ENCODE measurements around the gene NR1H4. TPM values are rescaled to one million over a fixed set of nuclear protein-coding genes. Genes with fewer than 3 reads are reported as not detected.
"Not testable (repeated sequence)": the region's sequence is repeated elsewhere in the genome, so short reads cannot be mapped to it uniquely, and the experiment has no call there.

The NR1H4 gene
- total RNA-seq, 1 donor from 2014 or later, result not detected

DNA sequence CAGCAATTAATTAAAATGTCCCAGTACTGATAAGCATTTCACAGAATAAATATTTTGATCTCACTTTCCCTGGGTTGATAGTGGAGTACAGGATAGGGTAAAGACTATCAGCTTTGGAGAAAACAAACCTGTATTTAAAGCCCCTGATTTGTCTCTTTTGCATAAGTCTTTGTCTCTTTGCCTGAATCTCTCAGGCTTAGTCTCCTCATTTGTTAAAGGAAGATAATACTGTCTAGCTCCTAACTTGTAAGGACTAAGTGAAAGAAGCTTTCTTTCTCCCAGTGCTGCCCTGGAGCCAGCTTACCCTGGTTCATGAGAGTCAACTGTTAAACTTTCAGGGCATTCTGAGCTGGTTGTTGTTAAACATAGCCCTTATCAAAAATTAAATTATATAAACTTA, 5.5 kb upstream of the NR1H4 start:
- DNase-seq (ENCODE audit: low spot score in 2 of 2), result no peak
- FAIRE-seq, result no peak

DNA sequence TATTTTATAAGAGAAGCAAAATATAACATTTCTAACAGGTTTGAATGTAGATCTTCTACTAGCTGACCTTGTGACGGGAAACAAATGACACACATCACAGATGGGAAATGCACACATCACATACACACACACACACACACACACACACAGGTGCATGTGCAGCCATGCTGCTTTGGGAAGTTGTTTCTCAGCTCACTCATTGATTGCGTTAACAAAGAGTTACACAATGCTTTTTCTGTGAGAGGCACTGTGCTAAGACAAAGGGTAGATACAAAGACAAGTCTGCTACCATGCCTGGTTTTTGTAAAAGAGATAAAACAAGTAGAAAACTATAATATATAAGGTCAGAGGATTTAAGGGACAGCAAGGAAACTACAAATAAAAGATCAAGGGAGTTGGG, 1.3 kb upstream of the NR1H4 start:
- DNase-seq (ENCODE audit: low spot score in 2 of 2) (no peak), FAIRE-seq (no peak)

DNA sequence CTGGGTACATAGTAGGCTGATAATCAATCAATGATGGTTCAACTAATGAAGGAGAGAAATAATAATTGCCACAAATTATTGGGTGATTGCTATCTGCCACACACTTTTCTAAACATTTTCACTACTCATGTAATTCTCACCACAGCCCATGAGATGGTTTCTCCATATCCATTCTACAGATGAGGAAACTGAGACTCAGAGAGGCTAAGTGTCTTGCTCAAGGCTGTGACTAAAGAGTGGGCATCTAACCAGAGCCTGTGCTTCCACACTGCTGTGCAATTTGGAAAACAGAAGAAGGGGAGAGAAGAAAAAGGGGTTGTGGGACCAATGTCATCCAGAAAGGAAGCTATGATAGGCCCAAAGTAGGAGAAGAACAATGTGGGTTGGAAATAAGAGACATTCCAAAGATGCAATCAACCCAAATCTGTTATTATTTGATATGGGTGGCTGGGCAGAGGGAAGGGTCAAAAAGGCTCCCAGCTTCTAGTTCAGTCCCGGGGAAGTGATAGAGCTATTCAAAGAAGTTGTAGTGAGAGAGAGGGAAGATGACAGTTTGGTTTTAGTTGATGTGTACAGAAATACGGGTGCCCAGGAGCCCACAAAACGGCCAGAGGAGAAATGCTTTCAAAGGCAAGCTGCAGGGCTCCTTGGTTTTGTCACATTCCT, 483 bp upstream of the NR1H4 start:
- FAIRE-seq (no peak), DNase-seq (ENCODE audit: low spot score in 2 of 2) (no peak)

DNA sequence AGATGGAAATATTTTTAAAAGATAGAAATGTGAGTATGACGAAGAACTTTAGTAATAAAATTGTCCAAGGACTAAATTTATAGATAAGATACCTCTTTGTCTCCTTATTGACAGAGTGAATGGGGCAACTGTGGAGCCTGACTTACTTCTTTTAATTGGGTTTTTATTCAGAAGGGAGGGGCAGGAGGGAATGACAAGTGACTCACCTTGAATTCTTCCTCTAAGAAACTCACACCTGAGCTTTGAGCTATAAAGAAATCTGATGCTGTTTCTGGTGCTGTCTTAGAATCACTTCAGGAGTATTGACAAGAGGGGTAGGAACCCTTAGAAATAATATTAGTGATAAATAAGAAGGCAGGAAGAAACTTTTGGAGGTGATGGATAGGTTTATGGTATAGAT, 951 bp downstream of the NR1H4 start:
- FAIRE-seq, result no peak

DNA sequence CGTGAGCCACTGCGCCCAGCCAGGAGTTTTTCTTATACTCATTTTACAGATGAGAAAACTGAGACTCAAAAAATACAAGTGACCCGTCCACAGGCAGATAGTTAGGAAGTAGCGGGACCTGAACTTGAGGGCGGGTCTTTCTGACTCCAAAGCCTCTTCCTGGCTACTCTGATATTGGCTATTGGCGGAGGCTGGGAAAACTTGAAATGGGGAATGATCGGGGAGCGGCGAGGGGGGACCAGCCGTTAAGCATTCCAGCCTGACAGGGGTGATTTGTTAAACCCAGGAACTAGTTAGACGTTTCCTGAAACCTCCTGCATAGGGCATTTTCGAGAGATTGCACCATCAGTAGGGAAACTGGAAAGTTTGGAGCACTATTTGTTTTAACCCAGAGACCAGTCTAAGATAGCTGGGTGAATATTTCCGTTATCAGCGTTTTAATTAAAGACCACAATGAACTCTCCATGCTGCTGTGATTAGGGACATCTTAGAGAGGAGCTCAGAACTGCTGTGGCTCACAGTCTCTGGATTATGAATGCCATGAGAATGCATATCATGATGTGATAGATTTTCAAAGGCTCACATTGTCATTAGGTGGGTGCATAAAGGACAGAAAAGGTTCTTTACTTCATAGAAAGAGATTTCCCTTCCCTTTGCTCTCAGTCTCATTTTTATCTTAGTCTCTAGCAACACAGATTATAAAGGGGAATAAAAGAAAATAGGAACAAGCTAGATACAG, 2.5 kb downstream of the NR1H4 start:
- DNase-seq (ENCODE audit: low spot score in 2 of 2) (no peak), FAIRE-seq (no peak)

More for the DNA sequence above, 951 bp downstream of the NR1H4 start:
- DNase-seq (ENCODE audit: low spot score in 2 of 2), result no peak

DNA sequence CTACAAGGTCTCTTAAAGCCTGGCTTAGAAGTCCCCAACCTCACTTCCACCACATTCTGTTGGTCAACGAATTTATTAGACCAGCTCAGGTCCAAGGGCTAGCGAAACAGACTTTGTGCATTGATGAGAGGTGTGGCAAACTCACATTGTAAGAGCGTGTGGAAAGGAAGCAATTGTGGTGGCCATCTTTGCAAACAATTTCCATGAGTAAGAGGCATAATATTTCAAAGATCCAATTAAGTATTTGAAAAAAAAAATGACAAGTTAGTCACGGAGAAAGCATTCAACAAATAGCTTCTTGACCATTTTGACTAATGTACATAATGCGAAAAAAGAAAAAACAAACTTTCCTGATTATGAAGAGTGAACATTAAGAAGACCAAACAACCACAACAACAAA, 7.4 kb downstream of the NR1H4 start:
- no peak for FAIRE-seq
- no peak for DNase-seq (ENCODE audit: low spot score in 2 of 2)

DNA sequence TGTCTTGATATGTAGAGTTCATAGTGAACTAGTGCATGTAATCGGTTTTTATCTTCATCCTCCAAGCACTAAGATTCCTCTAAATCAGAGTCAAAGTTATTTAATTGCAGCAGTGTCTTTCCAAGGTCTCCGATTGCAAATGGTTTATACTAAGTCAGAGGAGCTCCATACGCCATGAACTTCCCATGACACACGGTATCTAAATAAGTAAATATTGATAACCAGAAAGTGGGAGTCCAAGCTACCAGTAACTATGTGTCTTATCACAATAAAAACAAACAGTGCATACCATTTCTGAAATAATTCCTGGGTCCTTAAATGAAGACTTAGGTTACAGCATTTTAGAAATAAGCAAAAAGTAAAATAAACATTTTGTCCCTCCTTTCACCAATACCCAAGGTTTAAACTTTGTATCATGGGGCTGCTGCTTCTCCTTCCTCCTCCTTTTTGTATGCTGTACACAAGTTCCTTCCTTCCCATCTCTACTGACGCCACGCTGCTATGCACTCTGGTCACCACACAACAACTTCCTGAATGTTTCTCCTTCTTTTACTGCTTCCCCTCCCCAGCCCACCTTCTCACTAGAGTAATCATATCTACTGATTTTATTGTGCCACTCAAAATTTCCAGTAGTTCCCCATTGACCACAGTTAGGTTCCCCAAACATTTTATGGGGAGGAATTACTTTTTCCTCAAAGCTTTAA, 10.7 kb downstream of the NR1H4 start:
- DNase-seq (ENCODE audit: low spot score in 2 of 2) (no peak), FAIRE-seq (no peak)

DNA sequence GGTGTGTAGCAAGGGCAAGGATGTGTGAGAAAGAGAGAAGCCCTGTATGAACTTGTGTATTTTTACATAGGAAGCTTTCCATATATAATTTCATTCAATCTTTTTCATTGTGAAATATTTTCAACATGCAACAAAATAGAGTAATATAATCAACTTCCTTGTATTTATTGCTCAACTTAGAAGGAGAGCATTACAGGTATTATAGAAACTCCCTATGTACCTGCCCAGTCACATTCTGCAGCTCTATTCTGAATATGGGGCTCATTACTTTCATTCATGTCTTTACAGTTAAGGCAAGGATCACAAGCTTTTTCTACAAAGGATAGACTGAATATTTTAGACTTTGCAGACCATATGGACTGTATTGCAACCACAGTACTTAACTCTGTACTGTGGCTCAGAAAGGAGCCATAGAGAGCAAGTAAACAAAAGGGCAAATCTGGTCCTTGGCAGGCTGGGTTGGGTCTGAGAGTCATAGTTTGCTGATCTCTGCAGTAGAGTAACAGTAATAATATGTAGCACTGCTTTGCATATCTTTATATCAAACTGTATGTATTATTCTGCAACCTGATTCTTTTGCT, 11.3 kb downstream of the NR1H4 start:
- no peak for FAIRE-seq
- DNase-seq (ENCODE audit: low spot score in 2 of 2), result no peak

DNA sequence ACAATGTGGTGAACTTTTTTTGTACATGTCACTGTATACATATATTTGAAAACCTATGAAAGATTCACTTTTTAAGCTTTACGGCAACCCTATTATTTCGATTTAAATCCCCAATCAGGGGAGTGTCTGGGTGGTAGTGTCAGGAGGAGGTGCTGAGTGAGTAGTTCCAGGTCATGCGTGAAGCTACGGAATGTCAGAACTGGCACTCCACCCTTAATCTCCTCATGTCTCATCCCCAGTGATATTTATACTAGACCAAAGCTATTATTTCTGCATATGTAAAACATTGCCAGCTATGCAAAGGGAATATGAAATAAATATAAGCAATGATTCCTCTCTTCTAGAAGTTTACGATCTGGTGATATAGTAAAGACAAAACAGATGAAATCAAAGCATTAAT, 12.3 kb downstream of the NR1H4 start:
- DNase-seq (ENCODE audit: low spot score in 2 of 2), result no peak
- FAIRE-seq, result no peak

DNA sequence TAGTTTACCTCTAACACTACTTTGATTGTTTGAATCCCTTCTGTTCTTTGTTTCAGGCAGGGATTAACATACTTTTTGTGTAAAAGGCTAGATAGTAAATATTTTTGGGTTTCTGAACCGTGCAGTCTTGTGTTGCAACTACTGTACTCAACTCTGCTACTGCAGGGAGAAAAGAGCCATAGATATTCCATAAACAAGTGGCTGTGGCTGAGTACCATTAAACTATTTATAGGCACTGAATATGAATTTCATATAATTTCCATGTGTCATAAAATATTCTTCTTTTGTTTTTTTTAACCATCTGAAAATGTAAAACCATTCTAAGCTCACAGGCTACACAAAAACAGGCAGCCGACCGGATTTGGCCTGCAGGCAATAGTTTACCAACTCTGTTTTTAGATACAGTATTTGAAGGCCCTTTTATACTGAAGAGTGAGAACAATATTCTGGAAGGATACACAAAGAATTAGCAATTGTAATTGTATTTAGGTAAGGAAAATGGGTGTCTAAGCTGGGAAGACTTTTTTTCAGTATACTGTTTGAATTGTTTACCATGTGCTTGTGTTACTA, 15.7 kb downstream of the NR1H4 start:
- DNase-seq (ENCODE audit: low spot score in 2 of 2) (no peak), FAIRE-seq (no peak)

DNA sequence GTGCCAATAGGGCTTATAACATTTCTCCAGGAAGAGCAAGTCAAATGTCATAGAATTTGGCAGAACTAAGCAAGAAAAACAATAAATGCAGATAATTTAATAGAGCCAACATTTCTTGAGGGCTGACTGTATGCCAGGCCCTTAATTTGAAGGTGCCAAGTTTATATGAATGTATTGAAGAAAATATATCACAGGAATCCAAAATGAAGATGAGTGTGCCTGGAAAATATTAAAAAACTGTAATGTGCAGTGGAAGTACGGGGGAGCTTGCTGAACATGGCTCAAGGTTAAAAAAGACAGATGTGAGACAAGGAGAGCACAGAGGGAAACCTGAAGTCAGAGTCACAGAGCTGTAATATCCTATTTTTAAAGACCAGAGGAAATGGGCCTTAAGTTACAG, 16.4 kb downstream of the NR1H4 start:
- FAIRE-seq (no peak), DNase-seq (ENCODE audit: low spot score in 2 of 2) (no peak)

DNA sequence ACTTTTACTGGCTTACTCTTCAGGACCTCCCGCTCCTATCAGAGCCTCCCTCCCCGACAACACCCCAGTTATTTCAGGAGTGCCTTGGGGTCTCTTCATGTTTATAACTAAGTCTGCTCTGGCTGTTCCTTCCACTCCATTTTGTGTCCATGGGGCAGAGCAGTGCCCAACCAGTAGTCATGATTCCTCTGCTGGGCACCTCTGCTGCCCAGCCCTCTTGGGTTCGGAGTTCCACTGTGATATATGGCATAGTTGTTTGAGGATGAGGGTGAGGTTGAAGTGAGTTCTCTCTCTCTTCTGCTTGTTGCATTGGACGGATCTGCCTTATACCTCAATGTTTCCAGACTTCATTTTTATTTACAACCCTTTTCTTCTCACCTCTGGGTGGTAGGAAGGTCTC, 17.4 kb downstream of the NR1H4 start:
- FAIRE-seq (no peak), DNase-seq (ENCODE audit: low spot score in 2 of 2) (no peak)

DNA sequence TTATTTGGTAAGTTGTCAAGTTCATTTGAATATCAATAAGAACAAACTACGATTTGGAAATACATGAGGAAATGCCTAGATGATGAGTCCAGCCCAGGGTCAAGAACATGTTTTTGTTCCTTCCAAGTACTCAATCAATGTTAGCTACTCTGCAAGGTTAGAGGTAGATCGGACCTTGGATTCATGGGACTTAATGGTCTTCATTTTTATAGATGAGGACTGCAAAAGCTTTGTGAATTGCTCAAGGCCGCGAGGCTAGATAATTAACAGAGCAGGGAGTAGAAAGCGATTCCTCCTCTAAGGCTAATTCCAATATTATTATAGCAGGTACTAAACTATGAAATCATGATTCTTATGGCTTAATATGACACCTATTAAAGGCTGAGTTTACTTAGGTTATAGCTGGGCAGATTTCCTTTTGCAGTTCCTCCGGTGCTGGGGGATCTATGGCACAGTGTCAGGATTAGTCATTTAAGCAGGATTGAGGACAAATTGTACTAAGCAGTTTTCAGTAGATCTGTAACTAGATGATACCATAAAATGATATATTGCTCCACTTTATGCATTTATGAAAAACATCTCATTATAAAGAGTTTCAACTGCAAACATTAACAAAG, 19.8 kb downstream of the NR1H4 start:
- DNase-seq (ENCODE audit: low spot score in 2 of 2) (no peak), FAIRE-seq (no peak)

DNA sequence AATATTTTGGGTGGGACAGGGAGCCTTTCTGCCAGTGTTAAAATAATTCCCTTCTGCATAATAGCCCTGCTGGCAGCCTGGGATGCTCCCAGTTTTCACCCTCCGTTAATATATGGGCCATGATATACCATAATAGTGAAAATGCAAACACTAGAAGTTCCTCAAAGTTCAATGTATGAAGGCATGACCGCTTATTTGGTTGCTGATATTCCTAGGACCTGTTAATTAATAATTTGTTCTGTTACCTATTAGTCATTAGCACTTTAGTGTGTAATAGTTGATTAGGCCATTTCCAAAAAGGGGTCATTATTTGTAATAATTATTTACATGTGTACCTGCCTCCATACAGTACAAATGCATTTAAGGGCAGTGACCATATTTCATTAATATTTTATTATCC, 20.4 kb downstream of the NR1H4 start:
- no peak for FAIRE-seq
- no peak for DNase-seq (ENCODE audit: low spot score in 2 of 2)

DNA sequence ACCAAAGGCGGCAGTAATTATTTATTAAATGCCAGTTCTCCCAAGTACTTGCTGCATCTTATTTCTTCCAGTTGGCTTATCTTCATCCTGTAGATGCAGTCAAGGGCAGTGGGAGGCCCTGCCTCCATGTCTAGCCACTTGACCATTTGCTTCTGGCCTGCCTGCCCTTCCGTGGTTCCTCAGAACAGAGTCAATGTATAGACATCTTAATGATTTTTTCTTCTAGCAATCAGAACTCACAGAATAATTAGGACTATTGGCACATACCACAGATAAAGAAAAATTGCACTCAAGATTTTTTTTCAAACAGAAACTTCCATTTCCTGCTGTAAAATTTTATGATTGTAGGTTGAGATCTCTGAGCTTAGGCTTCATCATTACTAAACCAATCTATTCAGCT, 20.9 kb downstream of the NR1H4 start:
- FAIRE-seq, result no peak
- DNase-seq (ENCODE audit: low spot score in 2 of 2), result no peak

DNA sequence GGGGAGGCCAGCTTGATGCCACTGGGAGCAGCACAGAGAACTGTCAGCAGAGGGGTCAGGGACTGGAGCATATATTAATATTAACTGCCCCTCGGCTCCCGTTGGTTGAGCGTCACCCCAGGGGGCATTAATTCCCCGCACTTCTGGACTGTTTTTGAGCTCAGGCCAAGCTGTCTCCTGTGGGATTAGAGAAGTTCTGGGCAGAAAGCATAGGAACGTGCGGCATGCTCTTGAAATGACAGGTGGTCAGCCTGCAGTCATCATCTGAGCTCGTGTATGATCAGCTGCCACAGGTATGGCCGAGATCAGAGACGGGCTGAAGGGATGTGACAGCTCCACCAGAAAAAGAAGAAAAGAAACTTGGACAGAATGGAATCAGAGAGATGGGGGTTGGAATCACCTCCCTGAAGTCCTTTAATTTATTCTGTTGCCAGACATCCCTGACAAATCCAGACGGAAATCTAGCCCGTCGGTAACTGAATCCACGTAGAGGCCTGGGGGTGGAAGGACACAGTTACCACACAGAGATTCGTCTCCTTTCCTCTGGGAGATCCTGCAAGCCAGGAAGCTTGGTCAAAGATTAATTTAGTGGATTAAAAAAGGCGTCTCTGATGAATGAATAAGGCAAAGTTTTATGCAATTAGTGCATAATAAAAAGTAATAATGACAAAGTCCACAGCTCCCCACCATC, 23.6 kb downstream of the NR1H4 start:
- FAIRE-seq (no peak), DNase-seq (ENCODE audit: low spot score in 2 of 2) (no peak)

DNA sequence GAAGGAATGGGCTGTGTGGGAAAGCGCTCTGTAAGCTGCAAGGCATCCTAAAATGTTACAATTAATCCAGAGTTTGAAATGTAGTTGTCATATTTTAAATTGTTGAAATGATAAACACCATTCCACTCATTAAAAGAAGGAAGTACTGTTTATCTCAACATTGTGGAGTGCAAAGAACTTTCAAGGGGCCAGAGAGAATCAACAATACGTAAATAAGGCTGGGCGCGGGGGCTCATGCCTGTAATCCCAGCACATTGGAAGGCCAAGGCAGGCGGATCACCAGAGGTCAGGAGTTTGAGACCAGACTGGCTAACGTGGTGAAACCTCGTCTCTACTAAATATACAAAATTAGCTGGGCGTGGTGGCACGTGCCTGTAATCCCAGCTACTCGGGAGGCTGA, 24.5 kb downstream of the NR1H4 start:
- DNase-seq (ENCODE audit: low spot score in 2 of 2) (no peak), FAIRE-seq (no peak)

DNA sequence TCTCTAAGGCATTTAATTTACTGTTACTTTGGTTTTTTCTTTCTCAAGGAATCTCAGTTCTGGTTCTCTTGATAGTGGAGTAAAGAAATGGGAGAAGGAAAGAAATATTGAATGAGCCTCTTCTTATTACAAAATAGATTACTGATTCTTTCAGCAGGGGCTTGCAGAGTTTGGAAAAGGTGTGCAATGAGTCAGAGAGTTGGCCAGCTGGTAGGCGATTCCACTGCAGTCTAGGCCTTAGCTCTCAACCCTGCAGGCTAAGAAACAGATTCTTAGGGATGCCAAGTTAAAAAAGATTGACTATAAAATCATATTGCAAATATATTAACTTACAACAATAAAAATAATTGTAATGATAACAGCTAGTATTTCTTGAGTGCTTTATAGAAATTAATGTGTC, 25.8 kb downstream of the NR1H4 start:
- FAIRE-seq, result no peak
- DNase-seq (ENCODE audit: low spot score in 2 of 2), result no peak

DNA sequence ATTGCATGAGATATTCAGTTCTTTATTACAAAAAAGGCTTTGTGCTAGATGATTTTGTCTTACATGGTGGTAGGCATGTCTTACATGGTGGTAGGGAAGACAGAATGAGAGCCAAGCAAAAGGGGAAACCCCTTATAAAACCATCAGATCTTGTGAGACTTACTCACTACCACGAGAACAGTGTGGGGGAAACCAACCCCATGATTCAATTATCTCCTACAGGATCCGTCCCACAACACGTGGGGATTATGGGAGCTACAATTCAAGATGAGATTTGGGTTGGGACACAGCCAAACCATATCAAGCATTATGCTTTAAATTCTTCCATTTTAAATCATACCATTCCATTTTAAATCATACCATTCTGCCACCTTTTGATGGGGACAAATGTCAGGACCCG, 29.1 kb downstream of the NR1H4 start:
- not testable (repeated sequence) for DNase-seq (ENCODE audit: low spot score in 2 of 2); FAIRE-seq

DNA sequence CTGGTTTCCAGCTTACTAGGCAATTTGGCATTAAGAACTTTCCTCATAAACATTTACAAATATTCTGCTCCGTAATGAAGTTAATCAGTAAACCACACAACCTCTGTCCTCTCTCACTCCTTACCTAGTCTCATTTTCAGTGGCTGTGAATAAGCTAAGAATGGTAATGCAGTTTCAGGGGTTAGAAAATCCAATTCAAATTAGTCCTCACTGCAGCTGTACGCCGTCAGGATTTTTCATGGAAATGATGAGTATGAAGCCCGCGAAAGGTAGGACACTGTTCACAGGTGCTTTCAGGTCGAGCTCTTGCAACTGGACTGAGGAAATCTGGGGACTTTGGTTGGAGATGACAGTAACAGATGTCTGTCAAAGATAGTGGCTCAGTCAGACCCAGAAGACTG, 29.6 kb downstream of the NR1H4 start:
- DNase-seq (ENCODE audit: low spot score in 2 of 2) (no peak), FAIRE-seq (no peak)

Data from frontal cortex (tissue), 4 donors.